Activated CD8-positive, alpha-beta memory T cell treated with anti-CD3 and anti-CD28 coated beads, Interleukin-2, amount 50 U/mL, for 1 hour (primary cell): ENCODE data around the gene NSMCE1.
A peak's percentile ranks its signal among the peaks of the same experiment; 100 is the strongest.

Experiments used
- DNase-seq: peaks from one replicate; pipeline ENCODE4 v3.0.0-alpha.2; 2020; ENCODE audit errors: extremely low read depth

Gene NSMCE1, protein sequence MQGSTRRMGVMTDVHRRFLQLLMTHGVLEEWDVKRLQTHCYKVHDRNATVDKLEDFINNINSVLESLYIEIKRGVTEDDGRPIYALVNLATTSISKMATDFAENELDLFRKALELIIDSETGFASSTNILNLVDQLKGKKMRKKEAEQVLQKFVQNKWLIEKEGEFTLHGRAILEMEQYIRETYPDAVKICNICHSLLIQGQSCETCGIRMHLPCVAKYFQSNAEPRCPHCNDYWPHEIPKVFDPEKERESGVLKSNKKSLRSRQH

DNA sequence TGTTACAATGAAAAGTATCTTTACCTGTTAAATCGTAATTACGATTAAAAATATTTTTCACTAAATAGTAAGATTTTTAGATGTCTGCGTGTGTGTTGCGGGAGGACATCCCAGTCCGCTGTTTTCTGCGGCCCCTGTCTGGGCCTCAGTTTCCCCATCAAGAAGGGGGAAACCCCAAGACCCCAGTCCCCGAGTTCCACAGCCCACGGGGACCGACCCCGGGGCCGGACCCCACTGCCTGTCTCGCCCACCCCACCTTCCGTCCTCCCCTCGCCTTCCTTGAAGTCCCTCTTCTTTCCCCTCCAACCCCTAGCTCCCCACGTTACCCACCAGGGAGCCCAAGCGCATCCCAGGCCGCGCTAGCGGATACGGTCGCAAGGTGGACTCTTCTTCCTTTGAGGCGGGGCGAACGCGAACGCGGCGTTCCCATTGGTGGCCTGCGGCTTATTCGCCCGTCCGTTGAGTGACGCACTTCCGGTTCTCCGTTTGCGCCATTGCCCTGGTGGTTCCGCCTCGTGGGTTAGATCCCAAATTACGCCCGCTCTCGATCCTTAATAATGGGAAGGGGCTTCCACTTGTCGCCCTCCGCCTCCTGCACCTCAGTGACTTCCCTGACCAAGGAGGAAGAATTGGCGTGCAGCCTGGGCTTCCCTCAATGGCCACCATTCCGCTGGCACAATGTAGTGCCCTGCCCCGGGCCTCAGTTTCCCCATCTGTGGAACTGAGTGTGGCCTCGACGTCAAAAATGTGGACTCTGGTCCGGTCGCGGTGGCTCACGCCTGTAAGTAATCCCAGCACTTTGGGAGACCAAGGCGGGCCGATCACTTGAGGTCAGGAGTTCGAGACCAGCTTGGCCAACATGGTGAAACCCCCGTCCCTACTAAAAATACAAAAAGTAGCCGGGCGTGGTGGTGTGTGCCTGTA, at the start of gene NSMCE1:
NSMCE1 (minus strand) TSS at position 397 of the 924 bp plus-strand sequence. CDS start 11,202 bp downstream, outside the sequence.
- DNase-seq = peak; percentile 90

DNA sequence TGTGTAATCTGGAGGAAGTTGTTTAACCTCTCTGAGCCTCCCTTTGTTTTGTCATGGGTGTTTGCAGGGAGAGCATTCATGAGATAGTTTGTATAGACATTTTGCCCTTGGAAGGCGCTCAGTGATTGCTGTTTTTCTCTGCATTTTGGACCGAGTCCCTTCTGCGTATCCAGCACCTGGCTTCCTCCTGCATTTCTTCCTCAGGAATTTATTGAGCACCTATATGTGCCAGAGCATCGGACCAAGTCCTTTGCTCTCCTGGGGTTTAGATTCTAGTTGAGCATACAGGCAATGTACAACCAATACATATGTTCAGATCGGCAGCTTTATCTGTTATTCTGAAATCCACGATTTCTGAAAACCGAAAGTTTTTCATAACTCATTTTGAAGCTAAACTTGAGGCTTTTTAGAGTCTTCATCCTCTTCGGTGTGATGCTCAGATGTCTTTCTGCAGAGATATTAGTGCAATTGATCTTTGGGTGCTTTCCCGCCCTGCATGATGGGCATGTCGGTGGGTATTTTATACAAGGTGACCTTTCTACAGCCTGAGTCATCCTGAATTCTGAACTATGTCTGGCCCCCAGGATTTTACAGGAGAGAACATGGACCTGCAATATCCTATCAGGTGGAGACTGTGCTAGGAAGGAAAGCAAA, 49.3 kb upstream of the NSMCE1 start:
- no peak for DNase-seq

DNA sequence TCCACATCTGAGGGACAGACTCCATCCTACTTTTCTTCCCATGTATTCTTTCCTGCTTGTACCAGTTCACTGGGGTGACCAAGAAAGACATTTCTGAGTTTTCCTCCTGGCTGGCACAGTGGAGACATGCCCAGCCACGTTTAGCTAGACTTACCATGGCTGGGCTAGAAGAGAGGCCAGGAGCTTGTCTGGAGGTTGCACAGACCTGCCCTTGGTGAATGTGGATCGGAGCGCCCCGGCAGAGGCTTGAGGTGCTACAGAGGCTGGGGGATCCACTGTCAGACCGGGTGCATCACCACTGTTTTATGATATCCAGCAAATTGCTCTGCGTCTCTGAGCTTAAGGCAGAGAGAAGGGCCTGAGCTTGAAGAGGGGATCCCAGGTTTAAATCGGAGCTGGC, 48.7 kb upstream of the NSMCE1 start:
- DNase-seq = no peak

DNA sequence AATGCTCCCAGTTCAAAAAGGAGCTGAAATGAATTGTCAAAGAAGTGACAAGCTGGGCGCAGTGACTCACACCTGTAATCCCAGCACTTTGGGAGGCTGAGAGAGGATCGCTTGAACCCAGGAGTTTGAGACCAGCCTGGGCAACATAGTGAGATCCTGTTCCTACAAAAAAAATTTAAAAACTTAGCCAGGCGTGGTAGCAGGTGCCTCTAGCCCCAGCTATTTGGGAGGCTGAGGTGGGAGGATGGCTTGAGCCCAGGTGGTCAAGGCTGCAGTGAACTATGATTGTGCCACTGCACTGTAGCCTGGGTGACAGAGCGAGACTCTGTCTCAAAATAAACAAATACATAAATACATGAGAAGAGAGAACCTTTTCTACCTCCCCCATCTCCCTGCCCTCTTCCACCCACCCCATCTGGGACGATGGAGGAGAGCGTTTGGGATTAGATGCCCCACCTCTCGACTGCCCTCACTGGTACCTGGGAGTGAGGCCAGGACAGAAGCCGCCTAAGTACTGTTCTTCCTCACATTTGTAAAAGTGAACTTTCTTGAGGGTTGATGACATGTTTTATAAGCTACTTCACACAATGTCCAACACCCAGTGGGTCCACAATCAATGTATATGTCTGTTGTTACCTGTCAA, 47.6 kb upstream of the NSMCE1 start:
- no peak for DNase-seq

DNA sequence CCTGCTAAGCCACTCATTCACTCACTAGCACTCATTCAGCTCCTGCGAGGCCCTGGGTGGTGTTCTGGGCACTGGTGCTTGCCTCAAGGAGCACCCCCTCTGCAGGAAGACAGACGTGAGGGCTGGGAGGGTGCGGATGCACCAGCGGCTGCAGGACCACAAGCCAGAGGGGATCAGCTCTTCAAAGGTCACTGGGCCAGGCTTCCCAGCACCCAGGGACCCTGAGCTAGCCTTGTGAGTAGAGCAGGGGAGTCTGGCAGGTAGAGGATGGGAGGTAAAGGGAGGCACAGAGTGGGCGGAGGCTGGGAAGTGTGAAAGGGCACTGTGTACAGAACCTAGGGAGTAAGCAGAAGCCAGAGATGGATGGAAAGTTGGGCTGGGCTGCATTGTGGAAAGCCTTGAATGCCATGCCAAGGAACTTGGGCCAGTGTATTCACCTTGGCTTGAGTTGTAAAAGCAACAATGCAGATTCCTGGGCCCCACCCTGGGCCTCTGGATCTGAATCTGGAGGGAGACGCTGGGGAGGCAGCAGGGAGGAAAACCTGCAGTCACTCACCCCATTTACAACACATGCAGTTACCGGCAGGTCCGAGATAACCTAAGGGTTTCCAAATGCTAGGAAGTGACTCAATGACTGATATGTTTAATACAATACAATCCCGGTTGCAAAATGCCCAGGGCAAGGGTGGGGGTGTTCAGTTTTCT, 46.9 kb upstream of the NSMCE1 start:
- no peak for DNase-seq

DNA sequence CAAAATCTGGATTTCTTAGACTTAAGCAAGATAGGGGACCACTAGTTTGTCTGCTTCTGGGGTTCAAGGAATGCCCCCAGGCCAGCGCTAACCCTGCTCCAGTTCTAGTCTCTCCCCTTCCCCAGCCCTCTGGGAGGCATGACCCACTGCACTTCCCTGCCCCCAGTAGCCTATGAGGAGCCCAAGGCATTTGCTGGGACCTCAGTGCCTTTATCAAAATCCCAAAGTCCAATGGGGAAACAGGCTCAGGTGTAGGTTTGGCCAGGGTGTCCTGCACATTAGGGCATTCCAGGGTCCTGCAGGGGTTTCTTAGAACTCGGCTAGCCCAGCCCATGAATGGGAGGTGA, 46.4 kb upstream of the NSMCE1 start:
- DNase-seq = no peak

DNA sequence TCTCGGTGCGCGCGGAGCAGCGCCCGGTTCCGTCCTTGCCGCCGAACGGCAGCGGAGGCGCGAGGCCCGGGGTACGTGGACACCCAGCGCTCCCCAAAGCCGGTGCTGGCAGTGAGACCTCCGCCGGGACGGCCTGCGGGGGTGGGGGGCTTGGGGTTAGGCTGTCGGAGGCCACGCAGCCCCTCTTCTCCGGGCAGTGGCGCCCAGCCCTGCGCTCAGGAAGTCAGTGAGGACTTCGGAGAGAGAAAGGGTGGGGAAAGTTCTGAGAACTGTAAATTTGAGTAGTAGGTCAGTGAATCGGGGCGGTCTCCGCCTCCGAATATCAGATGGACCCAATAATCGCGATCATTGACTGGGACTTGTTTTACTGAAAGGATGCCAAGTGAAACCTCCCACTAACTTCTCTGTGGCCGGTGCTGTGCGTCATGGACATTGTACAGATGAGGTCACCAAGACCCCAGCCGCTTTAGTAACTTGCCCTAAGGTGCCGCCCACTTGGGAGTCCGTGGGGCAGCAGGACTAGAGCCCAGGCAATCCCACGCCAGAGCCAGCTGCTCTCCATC, 45.7 kb upstream of the NSMCE1 start:
- peak; percentile 57 for DNase-seq

DNA sequence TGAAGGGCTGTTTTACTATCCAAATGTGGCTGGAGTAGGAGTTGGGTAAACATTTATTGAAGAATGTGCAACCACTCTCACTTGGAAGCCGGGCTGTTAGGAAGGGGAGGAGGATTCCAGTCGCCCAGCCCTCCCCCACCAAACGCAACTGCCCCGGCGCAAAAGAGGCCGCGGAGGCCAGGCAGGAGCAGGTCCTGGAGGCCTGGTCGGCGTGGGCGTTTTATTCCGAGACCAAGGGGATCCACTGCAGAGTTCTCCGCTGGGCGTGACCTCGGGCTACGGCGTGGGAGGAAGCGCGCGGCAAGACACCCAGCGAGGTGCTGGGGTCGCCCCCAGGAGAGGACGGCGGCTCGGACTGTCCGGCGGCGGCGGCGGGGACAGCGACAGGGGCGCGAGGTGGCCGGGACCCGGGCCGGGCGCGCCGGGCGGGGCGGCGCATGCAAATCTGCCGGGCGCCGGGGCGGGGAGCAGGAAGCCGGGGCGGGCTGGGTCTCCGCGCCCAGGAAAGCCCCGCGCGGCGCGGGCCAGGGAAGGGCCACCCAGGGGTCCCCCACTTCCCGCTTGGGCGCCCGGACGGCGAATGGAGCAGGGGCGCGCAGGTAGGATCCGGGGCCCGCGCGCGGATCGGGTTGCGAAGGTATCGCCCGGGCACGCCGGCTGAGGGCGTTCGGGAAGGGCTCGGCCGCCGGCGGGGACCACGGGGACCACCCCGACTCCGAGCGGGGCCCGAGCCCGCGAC, 45.0 kb upstream of the NSMCE1 start, which contains the start of gene IL4R:
IL4R (plus strand) TSS at position 553 of the 739 bp plus-strand sequence. CDS start 26,230 bp downstream, outside the sequence.
- no peak for DNase-seq

DNA sequence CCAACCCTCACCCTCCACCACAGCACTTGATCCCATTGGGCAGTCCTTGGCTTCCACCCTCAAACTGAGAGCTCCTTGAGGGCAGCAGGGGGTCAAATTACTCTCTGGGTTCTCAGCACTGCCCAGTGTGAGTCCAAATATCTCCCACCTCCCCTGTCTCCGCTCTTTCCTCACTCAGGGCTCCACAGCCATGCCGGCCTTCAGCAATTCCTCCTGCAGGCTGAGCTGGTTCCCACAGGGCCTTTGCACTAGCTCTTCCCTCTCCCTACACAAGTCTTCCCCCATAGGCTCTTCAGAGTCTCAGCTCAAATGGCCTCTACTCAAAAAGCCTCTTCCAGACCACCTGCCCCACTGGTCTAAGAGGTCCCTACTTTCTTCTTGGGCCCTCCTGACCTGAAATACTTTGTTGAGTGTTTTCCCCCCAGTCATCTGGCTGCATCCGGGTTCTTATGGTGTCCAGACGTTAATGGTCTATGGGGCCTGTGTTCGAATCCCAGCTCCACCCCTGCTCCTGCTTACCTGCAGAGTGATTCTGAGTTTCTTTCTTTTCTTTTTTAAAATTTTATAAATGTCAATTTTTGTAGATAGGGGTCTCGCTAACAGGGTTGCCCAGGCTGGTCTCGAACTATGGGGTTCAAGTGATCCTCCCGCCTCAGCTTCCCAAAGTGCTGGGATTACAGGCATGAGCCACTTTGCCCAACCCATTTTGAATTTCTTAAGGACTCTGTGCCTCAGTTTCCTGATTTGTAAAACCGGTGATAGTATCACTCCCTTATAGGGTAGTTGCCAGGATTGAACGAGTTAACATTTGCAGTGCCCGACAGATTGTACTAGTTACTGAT, 44.2 kb upstream of the NSMCE1 start:
- DNase-seq = no peak

DNA sequence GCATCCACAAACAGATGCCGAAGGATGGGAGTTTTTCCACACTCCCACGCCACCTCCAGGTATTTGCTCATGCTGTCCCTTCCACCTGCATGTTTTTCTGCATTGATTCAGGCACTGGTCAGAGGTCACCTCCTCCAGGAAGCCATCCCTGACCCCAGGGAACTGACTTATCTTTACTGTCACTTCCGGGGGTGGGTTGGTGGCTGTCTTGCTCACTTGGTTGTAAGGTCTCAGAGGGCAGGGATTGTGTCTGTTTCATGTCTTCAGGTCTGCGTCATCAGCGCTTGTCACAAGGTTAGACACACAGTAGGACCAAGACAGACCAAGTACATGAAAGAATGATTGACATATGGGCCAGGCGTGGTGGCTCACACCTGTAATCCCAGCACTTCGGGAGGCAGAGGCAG, 43.3 kb upstream of the NSMCE1 start:
- DNase-seq = no peak

DNA sequence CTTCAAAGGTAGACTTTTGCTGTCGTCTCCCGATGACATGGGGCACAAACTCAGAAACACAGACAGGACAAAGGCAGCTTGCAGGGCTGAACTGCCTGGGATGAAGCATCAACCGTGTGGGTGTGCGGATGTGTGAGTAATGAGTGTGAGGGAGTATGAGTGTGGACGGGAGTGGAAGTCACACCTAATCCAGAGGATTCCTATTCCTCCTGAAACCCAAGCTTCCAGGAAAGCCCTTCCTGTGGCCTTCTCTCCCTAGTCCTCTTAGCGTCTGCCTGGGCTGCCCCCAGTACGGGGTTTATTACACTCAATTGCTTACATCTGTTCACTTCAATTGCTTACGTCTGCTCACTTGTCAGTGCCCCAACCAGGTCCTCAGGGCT, 42.9 kb upstream of the NSMCE1 start:
- no peak for DNase-seq

DNA sequence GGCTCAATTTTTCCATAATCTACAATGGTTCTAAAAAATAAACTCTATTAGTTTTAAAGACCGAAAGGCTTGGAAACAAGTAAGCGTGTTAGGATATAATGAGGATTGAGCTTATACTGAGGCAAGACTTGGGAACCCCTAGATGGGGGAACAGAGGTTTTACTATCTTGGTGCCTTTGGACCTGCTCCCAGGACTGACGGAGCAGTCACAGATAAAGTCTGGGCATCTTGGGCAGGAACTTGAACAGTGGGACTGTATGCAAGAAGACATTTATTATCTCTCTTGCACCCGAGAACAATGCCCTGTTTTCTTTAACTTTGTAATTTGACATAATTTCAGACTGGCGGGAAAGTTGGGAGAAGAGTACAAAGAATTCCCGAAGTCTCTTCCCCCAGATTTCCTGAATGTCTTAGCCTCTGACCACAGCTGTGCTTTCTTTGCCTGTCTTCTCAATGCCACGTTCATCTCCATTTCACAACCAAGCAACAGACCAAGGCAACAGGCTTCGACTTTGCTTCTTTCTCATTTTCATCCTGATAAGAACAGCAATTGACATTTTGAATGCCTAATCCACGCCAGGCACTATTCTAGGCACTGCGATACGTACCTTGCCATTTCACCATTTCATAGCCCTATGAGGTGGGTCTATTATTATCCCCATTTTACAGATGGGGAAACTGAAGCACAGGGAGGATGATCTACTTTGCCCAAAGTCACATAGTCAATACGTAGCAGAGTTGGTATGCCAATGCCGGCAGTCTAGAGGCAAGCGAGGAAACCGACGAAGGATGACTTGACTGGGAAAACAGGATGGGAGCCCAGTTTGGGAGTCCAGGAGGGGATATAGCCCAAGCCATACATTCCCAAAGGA, 42.2 kb upstream of the NSMCE1 start:
- no peak for DNase-seq

DNA sequence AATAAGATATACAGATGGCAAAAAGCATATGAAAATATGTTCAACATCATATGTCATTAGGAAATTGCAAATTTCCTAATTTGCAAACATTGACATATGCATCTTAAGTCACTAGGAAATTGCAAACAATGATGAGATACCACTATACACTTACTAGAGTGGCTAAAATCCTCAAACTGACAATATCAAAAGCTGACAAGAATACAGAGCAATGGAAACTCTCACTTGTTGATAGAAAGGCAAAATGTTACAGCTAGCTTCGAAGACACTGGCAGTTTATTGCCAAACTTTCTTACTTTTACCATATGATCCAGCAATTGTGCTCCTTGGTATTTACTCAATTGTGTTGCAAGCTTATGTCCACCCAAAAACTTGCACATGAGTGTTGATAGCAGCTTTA, 40.2 kb upstream of the NSMCE1 start:
- no peak for DNase-seq

DNA sequence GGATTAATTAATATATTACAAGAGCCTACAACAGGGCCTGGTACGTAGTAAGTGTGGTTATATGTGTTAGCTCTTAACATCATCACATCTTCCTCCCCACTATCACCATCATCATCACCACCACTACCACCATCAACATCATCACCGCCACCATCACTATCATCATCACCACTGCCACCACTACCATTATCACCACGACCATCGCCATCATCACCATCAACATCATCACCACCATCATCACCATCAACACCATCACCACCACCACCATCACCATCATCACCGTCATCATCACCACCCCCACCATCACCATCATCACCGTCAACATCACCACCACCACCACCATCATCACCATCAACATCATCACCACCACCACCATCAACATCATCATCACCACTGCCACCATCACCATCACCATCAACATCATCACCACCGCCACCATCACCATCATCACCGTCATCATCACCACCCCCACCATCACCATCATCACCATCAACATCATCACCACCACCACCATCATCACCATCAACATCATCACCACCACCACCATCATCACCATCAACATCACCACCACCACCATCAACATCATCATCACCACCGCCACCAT, 37.4 kb upstream of the NSMCE1 start:
- DNase-seq = no peak

DNA sequence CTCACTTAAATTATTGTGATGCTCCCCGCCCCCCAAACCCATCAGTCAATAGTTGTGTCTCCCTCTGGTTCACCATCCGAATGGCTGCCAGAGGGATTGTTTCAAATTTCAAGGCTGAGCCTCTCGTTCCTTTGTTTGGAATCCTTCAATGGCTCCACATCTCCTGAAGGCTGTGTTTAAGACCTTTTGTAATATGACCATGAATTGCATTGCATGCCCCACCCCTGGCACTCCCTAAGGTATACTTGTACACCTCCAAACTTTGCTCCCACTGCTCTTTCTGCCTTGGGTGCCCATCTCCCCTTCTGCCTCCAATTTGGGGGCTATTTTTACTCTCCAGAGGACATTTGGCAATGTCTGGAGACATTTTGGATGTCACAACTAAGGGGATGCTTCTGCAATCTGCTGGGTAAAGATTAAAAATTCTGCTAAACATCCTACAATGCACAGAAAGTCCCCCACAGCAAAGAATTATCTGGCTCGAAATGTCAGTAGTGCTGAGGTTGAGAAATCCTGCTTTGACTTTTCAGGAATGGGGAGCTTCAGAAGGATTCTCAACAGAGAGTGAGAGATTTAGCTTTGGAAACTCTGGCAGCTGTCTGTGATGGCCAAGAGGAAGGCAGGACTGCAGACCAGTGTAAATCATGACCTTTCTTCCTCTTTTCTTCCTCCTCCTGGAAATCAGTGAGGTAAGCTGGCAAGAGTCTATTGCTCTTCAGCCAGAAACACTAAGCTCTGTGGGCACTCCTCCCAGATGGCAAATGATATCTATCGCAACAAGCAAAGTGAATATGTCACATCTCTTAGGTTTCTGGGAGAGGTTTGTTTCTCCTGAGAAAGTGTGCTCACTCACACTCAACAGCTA, 36.5 kb upstream of the NSMCE1 start:
- DNase-seq = no peak

DNA sequence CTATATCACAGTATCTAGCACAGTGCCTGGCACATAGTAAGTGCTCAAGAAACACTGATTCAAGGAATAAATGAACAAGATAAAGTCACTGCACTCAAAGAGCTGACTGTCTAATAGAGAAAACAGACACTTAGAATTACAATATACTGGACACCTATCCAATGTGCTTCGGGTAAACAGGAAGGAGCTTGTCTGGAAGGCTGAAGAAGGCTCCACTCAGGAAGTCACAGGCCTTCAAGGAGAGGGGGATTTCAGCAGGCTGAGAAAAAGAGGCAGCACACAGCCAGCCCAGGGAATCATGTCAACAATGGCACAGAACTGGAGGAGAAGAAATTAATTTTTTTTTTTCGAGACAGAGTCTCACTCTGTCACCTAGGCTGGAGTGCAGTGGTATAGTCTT, 35.5 kb upstream of the NSMCE1 start:
- no peak for DNase-seq
